ENCODE data around the gene RAB18.
"Not testable (repeated sequence)": the region's sequence is repeated elsewhere in the genome, so short reads cannot be mapped to it uniquely, and the experiment has no call there.

Gene RAB18

GRCh38 chr10:27547482-27547881, 43.4 kb downstream of the RAB18 start:
- no peak for DNase-seq

- DNase-seq, result no peak
Observed at GRCh38 chr10:27550823-27551222, 46.7 kb downstream of the RAB18 start.

GRCh38 chr10:27558612-27559020, 54.5 kb downstream of the RAB18 start:
- peak in 2 of 5 experiments; percentile 7 to 29 for DNase-seq

DNA sequence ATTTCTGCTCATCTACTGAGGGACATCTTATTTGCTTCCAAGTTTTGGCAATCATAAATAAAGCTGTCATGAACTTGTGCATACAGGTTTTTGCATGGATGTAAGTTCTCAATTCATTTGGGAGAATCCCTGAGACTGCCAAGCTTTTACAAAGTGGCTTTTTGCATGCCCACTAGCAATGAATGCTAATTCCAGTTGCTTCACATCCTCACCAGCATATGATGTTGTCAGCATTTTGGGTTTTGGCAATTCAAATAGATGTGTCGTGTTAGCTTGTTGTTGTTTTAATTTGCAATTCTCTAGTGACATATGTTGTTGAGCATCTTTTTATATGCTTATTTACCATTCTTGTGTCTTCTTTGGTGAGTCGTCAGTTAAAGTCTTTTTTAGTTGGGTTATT, 57.2 kb downstream of the RAB18 start:
- no peak for DNase-seq

DNA sequence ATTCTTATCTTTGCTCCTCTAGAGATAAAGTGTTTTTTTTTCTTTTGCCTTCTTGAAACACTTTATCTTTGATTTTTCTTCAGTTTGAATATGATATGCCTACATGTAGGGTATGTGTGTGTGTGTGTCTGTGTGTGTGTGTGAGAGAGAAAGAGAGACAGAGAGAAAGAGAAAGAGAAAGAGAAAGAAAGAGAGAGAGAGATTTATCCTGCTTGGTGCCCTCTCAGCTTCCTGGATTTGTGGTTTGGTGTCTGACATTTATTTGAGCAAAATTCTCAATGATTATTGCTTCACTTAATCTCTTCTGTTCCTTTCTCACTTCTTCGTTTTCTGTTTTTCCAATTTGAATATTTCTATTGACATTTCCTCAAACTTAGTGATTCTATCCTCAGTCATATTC, 60.3 kb downstream of the RAB18 start:
- DNase-seq, result peak in 2 of 5 experiments; percentile 30 to 50

DNA sequence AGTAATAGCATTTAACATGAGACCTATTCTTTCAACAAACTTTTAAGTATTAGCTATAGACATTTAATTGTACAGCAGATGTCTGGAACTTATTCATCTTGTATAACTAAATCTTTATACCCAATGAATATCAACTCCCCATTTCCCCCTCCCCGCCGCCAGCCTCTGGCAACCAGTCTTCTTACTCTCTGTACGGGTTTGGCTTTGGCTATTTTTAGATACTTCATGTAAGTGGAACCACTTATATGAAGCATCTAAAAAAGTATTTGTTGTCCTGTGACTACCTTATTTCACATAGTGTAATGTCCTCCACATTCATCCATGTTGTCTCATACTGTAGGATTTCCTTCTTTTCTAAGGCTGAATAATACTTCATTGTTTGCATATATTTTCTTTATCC, 60.8 kb downstream of the RAB18 start:
- no peak for DNase-seq

- DNase-seq, result peak in 2 of 5 experiments; percentile 50 to 69
Observed at GRCh38 chr10:27568196-27569175, 64.4 kb downstream of the RAB18 start.

DNA sequence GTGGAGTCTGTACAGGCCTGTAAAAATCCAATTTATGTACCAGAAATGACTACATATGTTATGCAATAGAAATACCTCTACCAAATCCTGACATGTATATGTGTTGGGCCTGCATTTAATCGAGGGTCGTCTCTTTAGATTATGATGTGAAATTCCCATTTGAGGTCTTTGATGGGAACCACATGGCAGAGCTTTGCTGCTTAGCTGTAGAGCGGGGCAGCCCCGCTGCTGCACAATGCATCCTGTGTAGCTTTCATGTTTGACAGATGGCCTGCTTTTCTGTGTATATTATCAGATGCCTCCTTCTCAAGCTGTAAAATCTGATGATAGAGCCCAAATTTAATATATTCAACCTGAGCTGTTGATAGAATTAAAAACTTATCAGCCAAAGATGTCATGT, 65.8 kb downstream of the RAB18 start:
- no peak for DNase-seq

DNA sequence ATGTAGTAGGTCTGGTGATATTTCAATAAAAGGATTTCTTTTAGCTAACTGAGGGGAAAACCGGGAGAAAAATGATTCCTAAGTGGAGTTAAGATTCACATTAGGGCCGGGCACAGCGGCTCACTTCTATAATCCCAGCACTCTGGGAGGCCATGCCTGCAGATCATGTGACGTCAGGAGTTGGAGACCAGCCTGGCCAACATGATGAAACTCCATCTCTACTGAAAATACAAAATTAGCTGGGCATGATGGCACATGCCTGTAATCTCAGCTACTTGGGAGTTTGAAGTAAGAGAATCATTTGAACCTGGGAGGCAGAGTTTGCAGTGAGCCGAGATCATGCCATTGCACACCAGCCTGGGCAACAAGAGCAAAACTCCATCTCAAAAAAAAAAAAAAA, 72.9 kb downstream of the RAB18 start:
- DNase-seq, result not testable (repeated sequence)

DNA sequence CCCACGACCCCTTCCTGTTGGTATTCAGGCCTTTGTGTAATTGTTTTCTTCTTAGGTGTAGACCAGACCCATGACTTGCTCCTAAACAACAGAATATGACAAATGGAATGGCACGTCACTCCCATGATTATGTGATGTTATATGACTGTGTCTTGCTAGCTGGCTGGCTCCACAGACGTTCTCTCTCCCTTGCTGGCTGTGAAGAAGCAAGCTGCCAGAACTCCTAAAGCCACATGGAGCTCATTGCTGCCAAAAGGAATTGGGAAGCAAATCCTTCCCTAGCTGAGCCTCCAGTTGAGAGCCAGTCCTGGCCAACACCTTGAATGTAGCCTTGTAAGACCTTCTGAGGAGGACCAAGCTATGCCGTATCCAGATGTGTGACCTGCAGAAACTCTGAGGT, 74.2 kb downstream of the RAB18 start:
- DNase-seq, result no peak

- DNase-seq, result no peak
Observed at GRCh38 chr10:27581225-27581624, 77.1 kb downstream of the RAB18 start.

GRCh38 chr10:27584302-27584701, 80.2 kb downstream of the RAB18 start:
- DNase-seq, result no peak
